Smooth muscle cell (in vitro differentiated cells): ENCODE results near the gene EVA1B. TPM values are rescaled to one million over a fixed set of nuclear protein-coding genes. Genes with fewer than 3 reads are reported as not detected.

Experiments
- DNase-seq: peaks from one replicate; lab custom pipeline; 2025; ENCODE audit not compliant: unreplicated experiment; lab: John Stamatoyannopoulos, UW
- H2AFZ ChIP-seq: fragments of 200-600 bp; sonication (generic); 2 replicates; pipeline ENCODE4 v1.6.0; 2016; ENCODE audit warnings: antibody characterized with exemption, low read depth, mild to moderate bottlenecking
- H3F3A ChIP-seq: fragments of 200-600 bp; sonication (generic); 2 replicates; pipeline ENCODE4 v1.6.0; 2017; ENCODE audit warnings: antibody characterized with exemption, low read depth
- H3K27ac ChIP-seq: fragments of 200-600 bp; sonication (generic); 2 replicates; pipeline ENCODE4 v1.5.1; 2016; ENCODE audit warnings: low read depth, mild to moderate bottlenecking
- H3K27me3 ChIP-seq: fragments of 200-600 bp; sonication (generic); 2 replicates; pipeline ENCODE4 v1.6.1; 2016; ENCODE audit warnings: low read depth, mild to moderate bottlenecking
- H3K36me3 ChIP-seq: fragments of 200-600 bp; sonication (generic); 2 replicates; pipeline ENCODE4 v1.5.1; 2016; ENCODE audit warnings: low read depth
- H3K4me1 ChIP-seq: fragments of 200-600 bp; sonication (generic); 2 replicates; pipeline ENCODE4 v1.5.1; 2016; ENCODE audit warnings: low read depth
- H3K4me2 ChIP-seq: fragments of 200-600 bp; sonication (generic); 2 replicates; pipeline ENCODE4 v1.6.0; 2016; ENCODE audit warnings: mild to moderate bottlenecking
- H3K4me3 ChIP-seq: fragments of 200-600 bp; sonication (generic); 2 replicates; pipeline ENCODE4 v1.5.1; 2016; ENCODE audit warnings: mild to moderate bottlenecking
- H3K79me2 ChIP-seq: fragments of 200-600 bp; sonication (generic); 2 replicates; pipeline ENCODE4 v1.6.0; 2016; ENCODE audit warnings: low read depth, mild to moderate bottlenecking
- H3K9ac ChIP-seq: fragments of 200-600 bp; sonication (generic); 2 replicates; pipeline ENCODE4 v1.6.0; 2016; ENCODE audit warnings: low read depth
- H3K9me3 ChIP-seq: fragments of 200-600 bp; sonication (generic); replicated peaks from 2 replicates; pipeline ENCODE4 v1.5.1; 2016; ENCODE audit warnings: low read depth
- H4K20me1 ChIP-seq: fragments of 200-600 bp; sonication (generic); 2 replicates; pipeline ENCODE4 v1.6.0; 2016; ENCODE audit warnings: low read depth
- CTCF ChIP-seq: fragments of 200-600 bp; sonication (generic); IDR thresholded peaks from 2 replicates; pipeline ENCODE4 v1.5.1; 2017; ENCODE audit warnings: borderline replicate concordance, mild to moderate bottlenecking, antibody characterized with exemption; ENCODE audit not compliant: insufficient read depth, poor library complexity, severe bottlenecking
- WGBS: methylation state at CpG from one replicate; pipeline ENCODE4 v1.1.7; 2016; ENCODE audit warnings: low lambda C conversion rate; 5-methylcytosine and 5-hydroxymethylcytosine counted together
- polyA plus RNA-seq: library from polyadenylated mRNA; unstranded; fragments of >200 nt; fragmentation: Nextera tagmentation; extraction: Ambion mirVana; gene quantifications from 2 replicates; pipeline ENCODE4 v1.2.1, GENCODE V29; 2016
- total RNA-seq: library from RNA; depleted of rRNA; stranded (reverse); fragments of >200 nt; gene quantifications from 2 replicates; pipeline ENCODE4 v1.2.3, GENCODE V29; 2014

EVA1B gene
- total and polyA plus RNA-seq, 2 experiments from 2014 or later = 88.7 to 164 TPM

GRCh38 chr1:36330940-36331339 lies 7.5 kb upstream of the EVA1B start:
- H3K27me3 ChIP-seq = no peaks in the 10 kb centered on the region
- WGBS = 93% methylated on average over 15 of the region's 15 CpGs
- H3K27ac ChIP-seq = no peak overlapping the region
- no peak overlapping the region for H3K4me3 ChIP-seq
- H3K9me3 ChIP-seq = no peaks in the 10 kb centered on the region
- H3K36me3 ChIP-seq = no peaks in the 10 kb centered on the region
- TF ChIP-seq CTCF = no peak
- DNase-seq = no peak
- no peaks in the 10 kb centered on the region for H4K20me1 ChIP-seq
- H2AFZ ChIP-seq = no peak overlapping the region
- no peaks in the 10 kb centered on the region for H3F3A ChIP-seq
- H3K4me2 ChIP-seq = no peak overlapping the region
- H3K9ac ChIP-seq = no peak overlapping the region
- H3K79me2 ChIP-seq = no peaks in the 10 kb centered on the region
- no peaks in the 10 kb centered on the region for H3K4me1 ChIP-seq

- Histone ChIP-seq H3K27ac (no peak overlapping the region), H4K20me1 (no peaks in the 10 kb centered on the region), H3F3A (no peaks in the 10 kb centered on the region), H2AFZ (no peak overlapping the region), H3K36me3 (no peaks in the 10 kb centered on the region), H3K4me2 (no peak overlapping the region), H3K4me3 (no peak overlapping the region), H3K4me1 (peaks cover under 1% of the 10 kb centered on the region), H3K79me2 (no peaks in the 10 kb centered on the region), H3K27me3 (no peaks in the 10 kb centered on the region), H3K9me3 (no peaks in the 10 kb centered on the region), H3K9ac (no peak overlapping the region)
- no peak for DNase-seq
- no peak for TF ChIP-seq CTCF
- WGBS = 97% methylated on average over 9 of the region's 9 CpGs
Observed at GRCh38 chr1:36329817-36330216, 6.4 kb upstream of the EVA1B start.

- Histone ChIP-seq H3K4me1 (peaks cover 11% of the 10 kb centered on the region), H3K4me2 (no peak overlapping the region), H3K36me3 (no peaks in the 10 kb centered on the region), H3K9ac (no peak overlapping the region), H4K20me1 (no peaks in the 10 kb centered on the region), H3K9me3 (no peaks in the 10 kb centered on the region), H2AFZ (no peak overlapping the region), H3F3A (peaks cover 5% of the 10 kb centered on the region), H3K79me2 (no peaks in the 10 kb centered on the region), H3K27me3 (no peaks in the 10 kb centered on the region), H3K4me3 (no peak overlapping the region), H3K27ac (no peak overlapping the region)
- no peak for TF ChIP-seq CTCF
- 80% methylated on average over 6 of the region's 6 CpGs for WGBS
- no peak for DNase-seq
Observed at GRCh38 chr1:36328713-36329112, 5.3 kb upstream of the EVA1B start.

- WGBS = 95% methylated on average over 6 of the region's 6 CpGs
Observed at GRCh38 chr1:36328088-36328480, 4.6 kb upstream of the EVA1B start.

More at GRCh38 chr1:36328088-36328480, 4.6 kb upstream of the EVA1B start:
- TF ChIP-seq CTCF = no peak
- H3K27me3 ChIP-seq = no peaks in the 10 kb centered on the region
- peaks cover 5% of the 10 kb centered on the region for H3F3A ChIP-seq
- no peak overlapping the region for H3K4me3 ChIP-seq
- H3K9ac ChIP-seq = no peak overlapping the region
- H3K79me2 ChIP-seq = no peaks in the 10 kb centered on the region
- H3K36me3 ChIP-seq = no peaks in the 10 kb centered on the region
- H4K20me1 ChIP-seq = no peaks in the 10 kb centered on the region
- DNase-seq = no peak
- H3K27ac ChIP-seq = no peak overlapping the region
- H3K9me3 ChIP-seq = no peaks in the 10 kb centered on the region
- peaks cover 11% of the 10 kb centered on the region for H3K4me1 ChIP-seq
- H2AFZ ChIP-seq = no peak overlapping the region
- no peak overlapping the region for H3K4me2 ChIP-seq
